ENCODE results near the gene GAS6.
"Not testable (repeated sequence)": the region's sequence is repeated elsewhere in the genome, so short reads cannot be mapped to it uniquely, and the experiment has no call there.

GAS6 gene

DNA sequence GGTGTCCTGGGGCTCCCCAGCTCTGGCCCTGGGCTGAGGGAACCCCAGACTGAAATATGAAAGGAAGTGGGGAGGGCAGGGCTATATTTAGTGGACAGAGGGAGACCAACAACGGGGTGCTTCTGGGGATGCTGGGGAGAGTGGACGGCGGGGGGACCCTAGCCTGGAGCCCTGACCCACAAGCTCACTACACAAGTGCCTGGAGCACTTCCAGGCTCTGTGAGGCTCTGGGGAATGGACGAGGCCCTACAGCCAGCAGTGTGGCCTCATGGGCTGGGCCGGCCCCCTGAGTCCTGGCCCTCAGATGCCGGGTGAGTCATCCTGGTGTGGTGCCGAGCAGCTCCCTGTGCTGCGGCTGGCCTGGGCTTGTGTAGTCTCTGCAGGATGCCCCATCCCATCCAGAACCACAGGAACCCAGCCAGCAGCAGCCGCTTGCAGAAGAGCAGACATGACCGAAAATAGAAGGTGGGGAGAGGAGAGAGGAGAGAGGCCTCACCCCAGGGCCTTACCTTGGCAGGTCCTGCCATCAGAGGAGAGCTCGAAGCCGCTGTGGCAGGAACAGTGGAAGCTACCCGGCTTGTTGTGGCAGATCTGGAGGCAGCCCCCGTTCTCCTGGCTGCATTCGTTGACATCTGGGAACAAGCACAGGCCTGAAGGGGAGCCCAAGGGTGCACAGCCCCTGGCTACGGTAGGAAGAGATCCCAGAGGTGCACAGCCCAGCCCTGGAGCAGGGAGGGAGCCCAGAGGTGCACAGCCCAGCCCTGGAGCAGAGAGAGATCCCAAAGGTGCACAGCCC is 26.1 kb downstream of the GAS6 start:
- DNase-seq (ENCODE audit: low read depth in 2 of 2): no peak

DNA sequence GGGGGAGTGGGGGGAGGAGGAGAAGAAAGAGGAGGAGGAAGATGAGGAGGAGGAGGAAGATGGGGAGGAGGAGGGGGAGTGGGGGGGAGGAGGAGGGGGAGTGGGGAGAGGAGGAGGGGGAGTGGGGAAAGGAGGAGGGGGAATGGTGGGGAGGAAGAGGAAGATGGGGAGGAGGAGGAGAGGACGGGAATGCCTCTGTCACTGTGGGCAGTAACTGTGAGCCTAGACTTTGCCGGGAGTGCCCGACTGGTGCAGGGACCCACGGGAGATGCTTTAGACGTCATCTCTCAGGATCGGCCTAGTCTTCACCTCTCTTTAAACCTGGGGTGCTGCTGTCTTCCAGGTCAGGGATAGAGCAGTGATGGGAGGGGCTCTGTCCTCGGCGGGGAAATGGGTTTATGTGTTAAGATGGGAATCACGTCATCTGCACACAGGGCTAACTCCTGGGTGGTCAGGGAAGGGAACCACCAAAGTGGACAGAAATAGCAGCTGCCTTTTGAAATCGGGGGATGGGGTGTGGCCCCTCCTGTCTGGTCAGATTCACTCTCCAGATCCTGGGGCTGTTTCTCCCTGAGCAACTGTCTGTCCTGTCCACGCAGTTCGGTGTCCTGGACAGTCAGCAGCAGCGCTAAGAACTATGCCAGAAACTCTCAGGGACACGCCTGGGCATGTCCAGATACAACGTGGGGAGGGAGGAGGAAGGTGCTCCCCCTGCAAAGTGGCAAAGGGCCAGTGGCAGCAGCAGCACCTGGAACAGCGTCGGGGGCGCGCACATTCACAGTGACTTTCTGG is 26.9 kb downstream of the GAS6 start:
- DNase-seq (ENCODE audit: low read depth in 2 of 2): no peak

DNA sequence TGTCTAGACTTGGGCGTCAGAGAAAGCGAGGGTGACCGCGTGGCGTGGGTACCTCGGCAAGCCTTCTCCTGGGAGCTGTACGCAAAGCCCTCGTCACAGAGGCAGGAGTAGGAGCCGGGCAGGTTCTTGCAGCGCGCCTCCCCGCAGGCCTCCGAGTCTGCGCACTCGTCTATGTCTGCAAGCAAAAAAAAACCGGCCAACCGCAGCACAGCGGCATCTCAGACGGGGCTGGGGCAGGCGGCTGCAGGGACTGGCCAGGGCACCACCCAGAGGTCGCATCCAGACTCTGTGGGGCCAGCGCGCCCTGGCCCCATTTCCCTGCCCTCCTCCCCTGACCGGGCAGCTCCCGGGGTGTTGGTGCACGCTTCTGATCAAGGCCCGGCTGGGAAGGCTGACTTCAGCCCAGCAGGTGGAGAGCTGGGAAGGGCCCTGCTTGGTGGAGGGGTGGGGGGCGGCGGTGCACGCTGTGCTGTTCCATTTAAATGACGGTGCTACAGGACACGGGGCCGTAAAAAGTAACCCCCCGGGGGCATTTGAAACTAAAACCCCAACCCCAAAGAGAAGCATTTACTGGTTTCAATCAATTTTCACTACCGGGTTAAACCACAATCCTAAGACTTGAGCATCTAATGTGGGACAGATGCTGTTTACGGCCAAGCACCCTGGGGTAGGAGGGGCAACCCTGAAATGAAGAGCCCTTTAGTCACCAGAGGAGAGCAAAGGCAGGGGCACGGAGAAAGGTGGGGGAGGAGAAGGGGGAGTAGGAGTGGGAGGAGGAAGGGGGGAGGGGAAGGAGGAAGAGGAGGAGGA is 28.2 kb downstream of the GAS6 start:
- DNase-seq (ENCODE audit: low read depth in 2 of 2): no peak

DNA sequence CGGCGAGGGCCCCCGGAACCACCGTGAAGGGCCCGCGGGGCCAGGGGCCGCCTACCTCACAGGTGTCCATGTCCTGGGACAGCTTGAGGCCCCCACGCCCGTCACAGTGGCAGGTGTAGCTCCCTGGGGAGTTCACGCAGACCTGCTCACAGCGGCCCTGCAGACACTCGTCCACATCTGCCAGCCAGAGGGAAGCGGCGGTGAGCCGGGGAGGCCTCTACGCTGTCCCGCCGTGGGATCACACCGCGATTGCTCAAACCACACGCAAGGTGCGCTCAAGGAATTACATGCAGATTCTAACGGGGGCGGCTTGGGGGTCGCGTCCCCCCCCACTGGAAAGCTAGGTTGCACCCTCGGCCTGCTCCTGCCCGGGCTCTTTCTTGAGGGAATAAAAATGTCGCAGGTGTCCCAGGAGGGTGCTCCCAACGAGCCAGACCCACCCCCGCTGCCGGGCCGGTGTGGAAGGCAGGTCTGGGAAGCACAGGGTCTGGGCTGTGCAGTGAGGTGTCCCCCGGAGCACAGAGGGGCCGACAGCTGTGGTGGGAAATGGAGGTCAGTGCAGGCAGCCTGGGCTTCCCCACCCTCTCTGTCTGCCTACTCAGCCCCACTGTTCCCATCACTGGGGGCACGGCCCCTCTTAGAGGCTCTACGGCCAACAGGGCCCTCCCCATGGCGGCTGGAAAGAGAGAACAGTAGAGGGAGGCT is 29.2 kb downstream of the GAS6 start:
- DNase-seq (ENCODE audit: low read depth in 2 of 2): no peak

DNA sequence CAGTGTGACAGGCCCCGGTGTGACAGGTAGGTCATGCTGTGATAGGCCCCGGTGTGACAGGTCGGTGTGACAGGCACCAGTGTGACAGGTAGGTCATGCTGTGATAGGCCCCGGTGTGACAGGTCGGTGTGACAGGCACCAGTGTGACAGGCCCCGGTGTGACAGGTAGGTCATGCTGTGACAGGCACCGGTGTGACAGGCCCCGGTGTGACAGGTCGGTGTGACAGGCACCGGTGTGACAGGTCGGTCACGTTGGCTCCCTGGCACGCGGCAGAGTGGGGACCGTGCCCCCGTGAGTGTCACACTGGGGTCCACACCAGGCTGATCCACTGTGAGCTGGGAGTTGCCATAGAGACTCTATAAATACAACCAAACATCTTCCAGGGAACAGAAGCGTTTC is 29.9 kb downstream of the GAS6 start:
- not testable (repeated sequence) for DNase-seq (ENCODE audit: low read depth in 2 of 2)

DNA sequence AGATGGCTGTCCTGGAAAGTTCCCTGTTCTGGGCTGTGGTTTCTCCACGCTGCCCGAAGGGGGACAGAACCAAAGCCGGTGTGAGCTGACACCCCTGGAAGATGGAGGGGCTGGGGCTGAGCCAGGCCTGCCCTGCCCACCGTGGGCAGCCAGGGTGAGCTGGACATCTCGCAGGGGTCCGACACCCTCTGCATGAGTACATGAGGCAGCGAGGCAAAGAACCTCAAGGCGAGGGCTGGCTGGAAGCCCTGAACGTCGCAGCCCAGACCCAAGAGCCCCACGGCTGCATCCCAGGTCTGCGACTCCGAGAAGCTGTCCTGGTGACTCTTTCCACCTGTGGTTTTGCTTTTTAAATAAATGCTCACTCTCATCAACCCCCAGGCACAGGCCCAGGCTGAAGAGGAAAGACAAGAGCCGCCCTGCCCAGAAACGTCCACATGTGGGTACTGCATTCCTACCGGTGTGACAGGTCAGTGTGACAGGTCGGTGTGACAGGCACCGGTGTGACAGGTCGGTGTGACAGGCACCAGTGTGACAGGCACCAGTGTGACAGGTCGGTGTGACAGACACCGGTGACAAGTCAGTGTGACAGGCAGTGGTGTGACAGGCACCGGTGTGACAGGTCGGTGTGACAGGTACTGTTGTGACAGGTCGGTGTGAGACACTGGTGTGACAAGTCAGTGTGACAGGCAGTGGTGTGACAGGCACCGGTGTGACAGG is 30.6 kb downstream of the GAS6 start:
- no peak for DNase-seq (ENCODE audit: low read depth in 2 of 2)

DNA sequence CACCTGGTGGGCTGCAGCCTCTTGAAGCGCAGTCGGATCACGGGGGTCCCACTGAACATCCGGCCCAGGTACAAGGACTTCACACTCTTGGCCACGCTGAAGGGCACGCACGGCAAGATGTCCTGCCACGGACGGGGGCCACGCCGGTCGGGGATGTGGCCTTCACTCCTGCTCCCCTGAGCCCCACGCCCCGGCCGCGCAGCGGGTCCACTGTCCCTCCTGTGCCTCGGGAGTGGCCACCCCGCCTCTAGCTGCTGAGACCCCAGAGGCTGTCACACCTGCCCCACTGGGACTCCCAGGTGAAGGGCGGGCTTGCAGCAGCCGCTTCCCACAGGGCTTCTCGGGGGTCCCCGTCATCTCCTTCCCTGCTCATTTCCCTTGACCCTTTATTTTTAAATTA is 31.2 kb downstream of the GAS6 start:
- DNase-seq (ENCODE audit: low read depth in 2 of 2): no peak

DNA sequence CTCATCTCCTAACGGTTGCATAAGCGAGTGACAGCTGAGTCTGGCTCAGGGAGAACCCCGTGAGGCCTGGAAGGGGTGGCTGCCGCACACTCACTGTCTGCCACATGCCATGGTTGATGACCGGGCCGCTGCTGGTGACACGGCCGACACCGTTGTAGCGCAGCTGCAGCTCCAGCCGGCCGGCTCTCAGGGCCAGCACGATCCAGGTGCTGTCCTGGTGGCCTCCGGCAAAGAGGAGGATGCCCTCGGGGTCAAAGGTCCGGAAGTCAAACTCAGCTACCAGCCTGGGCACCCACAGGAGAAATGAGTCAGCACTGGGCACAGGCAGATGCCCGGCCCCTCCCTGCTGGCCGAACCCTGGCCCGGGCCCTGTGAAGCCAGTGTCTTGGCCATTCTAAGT is 31.7 kb downstream of the GAS6 start:
- no peak for DNase-seq (ENCODE audit: low read depth in 2 of 2)

DNA sequence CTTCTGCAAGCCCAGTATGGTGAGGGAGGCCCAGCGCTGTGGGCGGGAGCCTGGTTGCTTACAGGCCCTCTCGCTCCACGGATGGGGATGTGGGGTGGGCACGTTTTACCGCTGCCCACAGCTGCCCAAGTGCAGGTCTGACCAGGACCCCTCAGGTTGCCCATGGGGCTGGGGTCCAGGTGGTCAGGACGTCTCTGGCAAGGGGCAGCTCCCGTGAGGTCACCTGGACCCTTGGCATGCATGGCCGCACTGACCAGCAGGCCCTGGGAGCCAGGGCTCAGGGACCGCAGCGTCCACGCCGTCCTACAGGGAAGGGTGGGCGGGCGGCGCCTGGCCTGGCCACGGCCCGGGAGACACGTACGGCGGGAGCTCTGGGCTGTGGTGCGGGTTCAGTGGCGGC is 32.8 kb downstream of the GAS6 start:
- DNase-seq (ENCODE audit: low read depth in 2 of 2): no peak

DNA sequence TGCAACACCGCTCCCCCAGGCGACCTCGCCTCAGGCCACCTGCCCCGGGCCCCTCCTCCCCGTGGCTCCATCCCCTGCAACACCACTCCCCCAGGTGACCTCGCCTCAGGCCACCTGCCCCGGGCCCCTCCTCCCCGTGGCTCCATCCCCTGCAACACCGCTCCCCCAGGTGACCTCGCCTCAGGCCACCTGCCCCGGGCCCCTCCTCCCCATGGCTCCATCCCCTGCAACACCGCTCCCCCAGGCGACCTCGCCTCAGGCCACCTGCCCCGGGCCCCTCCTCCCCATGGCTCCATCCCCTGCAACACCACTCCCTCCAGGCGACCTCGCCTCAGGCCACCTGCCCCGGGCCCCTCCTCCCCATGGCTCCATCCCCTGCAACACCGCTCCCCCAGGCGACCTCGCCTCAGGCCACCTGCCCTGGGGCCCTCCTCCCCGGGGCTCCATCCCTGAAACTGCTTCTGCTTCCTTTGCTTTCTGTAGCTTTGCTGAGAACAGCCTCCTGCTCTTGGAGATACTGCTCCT is 33.4 kb downstream of the GAS6 start:
- DNase-seq (ENCODE audit: low read depth in 2 of 2): not testable (repeated sequence)

DNA sequence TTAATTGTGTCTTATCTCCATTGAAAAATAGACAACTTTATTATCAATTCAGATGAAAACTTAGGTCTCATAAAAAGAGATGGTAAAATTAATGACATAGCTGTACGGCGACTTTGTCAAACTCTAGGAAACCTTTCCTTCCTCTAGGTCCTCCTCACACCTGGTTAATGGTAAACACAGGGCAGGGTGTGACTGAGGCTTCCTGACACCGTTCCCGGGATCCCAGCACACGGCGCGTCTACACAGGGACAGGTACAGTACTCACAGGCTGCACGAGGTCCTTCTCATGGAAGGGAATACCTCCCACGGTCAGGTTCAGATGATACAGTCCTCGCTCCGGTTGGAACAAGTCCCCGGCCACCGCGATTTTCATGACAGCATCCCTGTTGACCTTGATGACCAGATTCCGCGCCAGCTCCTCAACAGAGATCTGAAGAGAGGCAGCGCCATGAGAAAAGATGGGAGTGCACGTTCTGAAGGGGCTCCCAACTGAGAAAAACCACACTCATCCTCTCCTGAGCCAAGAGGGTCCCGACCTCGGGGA is 35.5 kb downstream of the GAS6 start:
- no peak for DNase-seq (ENCODE audit: low read depth in 2 of 2)

DNA sequence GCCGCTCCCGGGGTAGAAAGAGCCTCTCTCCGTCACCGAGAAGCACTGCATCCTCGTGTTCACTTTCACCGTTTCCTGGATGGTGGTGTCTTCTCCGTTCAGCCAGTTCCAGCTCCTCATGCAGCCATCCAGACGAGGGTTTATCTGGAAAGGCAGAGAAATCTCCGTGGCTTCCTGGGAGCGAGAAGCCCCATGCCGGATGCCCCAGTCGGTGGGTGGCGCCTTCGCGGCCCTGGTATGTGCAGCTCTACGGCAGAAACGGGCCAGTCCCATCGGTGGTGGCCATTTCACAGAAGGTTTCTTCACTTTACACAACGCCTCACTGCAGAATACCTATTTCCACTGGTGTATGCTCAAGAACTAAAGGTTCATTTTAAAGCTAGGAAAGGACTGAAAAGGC is 36.9 kb downstream of the GAS6 start:
- DNase-seq (ENCODE audit: low read depth in 2 of 2): no peak

DNA sequence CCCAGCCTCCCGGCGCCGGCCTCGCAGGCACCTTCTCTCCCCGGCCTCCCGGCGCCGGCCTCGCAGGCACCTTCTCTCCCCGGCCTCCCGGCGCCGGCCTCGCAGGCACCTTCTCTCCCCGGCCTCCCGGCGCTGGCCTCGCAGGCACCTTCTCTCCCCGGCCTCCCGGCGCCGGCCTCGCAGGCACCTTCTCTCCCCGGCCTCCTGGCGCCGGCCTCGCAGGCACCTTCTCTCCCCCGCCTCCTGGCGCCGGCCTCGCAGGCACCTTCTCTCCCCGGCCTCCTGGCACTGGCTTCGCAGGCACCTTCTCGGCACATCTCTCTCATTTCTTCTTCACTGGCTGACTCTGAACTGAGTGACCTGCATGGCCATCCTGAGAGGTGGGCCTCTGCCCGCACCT is 37.4 kb downstream of the GAS6 start:
- not testable (repeated sequence) for DNase-seq (ENCODE audit: low read depth in 2 of 2)

DNA sequence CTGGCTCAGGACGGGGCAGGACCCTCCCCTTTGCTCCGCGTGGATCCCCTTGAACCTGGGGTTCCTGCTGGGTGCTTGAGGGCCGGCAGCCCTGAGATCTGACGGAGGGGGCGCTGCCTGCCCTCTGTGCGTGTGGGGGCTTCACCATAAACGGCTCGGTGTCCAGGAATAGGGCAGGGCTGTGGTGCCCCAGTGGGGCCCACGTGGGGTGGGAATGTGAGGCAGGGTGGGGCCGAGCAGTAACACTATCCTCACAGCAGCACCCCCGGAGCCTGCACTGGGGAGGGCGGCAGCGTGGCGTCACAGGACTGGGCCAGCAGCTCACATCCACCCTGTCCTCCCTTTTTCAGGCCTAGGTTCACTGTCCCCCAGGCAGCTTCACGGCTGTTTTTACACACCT is 38.0 kb downstream of the GAS6 start:
- no peak for DNase-seq (ENCODE audit: low read depth in 2 of 2)

DNA sequence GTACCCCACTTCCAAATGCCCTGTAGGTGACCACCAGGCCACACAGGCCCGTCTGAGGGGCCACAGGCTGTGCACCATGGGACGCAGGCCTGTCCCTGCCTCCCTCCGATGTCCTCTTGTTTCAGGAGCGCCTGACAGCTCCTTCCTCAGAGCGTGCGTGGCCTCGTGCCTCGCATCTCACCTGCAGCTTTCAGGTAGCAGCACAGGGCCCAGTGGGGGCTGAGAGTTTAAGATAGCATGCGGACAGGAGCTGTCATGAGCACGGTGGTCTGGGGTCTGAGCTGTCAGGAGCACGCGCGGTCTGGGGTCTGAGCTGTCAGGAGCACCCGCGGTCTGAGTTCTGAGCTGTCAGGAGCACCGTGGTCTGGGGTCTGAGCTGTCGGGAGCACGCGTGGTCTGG is 40.1 kb downstream of the GAS6 start:
- DNase-seq (ENCODE audit: low read depth in 2 of 2): no peak

DNA sequence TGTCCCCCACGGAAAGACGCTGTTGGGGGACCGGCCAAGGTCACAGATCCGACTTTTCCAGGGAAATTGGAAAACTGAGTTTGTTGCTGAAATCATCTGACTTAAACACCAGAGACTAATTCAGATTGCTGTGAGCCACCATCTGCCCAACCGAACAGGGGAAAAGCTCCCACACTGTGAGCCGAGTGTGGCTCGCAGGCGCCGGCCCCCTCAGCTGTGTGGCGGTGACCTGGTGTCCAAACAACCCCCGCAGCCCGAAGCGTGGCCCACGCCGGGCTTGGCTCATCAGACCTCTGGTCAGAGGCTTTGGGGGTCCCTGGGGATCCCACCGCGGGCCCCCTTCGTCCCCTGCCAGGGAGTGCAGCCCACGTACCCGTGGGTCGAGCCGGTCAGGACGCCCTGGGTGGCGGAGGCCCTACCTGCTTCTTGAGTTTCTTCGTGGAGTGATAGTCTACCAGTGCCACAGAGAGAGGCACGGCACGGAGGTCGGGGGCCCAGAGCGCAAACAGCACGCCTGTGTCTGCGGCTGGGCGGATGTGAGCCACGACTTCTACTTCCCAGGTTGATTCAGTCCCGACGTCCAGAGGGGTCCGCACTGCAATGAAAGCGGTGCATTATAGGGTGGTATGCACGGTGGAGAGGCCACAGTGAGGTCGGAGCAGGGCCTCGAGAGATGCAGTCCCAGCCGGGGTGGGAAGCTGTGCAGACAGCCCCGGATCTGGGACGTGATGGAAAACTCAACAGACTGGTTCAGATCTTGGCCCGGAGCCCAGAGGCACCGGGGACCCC is 40.7 kb downstream of the GAS6 start:
- no peak for DNase-seq (ENCODE audit: low read depth in 2 of 2)

DNA sequence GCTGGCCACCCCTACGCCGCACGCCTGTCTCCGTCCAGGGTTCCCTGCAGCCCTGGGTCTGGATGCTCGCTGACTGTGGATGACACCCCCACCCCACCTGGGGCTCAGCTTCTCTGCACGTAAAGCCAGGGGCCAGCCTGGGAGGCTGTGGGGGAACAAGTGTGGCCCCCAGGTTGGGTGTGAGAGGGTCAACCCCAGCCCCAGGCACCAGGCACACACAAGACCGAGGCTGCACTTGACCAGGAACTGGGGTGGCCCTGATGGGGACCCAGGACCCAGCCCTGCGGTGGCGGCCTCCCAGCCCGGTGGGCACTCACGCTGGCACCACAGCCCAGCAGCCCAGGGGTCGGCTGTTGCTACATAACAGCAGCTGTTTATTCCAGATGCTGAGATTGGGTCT is 41.6 kb downstream of the GAS6 start:
- DNase-seq (ENCODE audit: low read depth in 2 of 2): no peak

DNA sequence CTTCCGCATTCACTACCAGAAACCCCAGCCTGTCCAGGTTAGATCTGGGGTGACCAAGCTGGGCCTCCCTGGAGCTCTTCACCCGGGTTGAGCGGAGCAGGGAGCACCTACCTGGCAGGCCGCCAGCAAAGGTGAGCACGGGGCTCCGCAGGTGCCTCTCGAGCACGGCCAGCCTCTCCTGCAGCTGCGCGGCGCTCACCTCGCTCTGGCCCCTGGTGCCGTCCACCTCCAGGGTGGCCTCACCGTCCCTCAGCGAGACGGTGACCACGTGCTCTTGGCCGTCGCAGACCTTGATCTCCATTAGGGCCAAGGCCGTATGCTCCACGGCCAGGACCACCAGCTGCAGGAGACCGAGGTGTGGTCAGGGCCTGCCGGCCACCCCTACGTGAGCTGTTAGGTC is 42.0 kb downstream of the GAS6 start:
- DNase-seq (ENCODE audit: low read depth in 2 of 2): no peak

DNA sequence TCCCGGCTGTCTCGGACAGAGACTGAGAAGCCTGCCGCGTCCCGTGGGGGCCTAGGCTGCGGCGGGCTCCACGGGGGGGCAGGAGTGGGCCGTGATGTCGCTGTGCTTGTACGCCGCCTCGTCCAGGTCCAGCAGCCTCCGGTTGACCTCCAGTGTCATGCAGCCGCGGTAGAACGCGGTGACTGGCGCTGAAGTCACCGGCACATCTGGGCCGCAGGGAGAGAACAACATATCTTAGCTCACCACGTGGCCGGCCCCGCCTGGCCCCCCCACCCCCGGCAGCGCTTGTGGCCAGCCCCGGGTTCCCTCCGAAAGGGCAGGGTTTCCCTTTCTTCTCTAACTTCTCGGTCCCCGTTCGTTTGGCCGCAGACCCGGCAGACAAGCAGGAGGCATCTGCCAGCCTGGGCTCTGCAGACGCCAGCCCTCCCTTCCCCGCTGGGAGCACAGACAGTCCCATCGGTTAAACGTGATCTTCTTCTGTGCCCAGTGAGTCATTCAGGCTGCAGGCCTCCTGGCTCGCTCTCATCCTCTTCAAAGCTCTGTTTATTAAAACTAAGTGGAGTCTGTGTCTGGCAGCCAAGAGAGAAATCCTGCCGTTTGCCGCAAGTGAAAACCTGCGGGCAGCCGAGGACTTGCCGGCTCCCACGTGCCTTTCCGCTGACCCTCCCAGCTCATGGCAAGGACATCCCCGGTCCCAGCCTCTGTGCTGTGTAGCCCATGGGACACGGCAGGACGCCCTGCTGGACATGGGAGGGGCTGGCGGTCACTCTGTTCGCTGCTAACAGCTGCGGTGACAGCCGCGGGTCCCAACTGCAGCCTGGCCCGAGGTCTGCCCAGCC is 42.8 kb downstream of the GAS6 start:
- DNase-seq (ENCODE audit: low read depth in 2 of 2): no peak
